Measurements from ENCODE around the gene PIEZO2. TPM values are rescaled to one million over a fixed set of nuclear protein-coding genes. Genes with fewer than 3 reads are reported as not detected.

PIEZO2 gene
- total and polyA plus RNA-seq, 11 donors: 0.04 to 4.9 (median 0.20) TPM; not detected in 2

DNA sequence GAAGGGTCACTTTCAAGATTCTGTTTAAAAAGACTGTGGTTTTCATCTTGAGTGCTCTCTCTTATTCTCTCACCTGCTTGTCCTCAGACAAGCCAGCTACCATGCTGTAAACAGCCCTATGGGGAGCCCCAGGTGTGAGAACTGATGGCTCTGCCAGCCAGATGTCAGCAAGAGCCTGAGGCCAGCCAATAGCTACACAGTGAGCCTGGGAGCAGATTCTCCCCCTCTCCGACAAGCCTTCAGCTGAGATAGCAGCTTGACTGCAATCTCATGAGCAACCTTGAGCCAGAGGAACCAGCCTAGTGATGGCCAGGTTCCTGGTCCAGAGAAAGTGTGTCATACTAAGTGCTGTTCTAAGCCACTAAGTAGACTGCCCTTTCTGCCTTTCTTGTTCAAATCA is 351.5 kb downstream of the PIEZO2 start:
- Histone ChIP-seq H3K4me1 (peaks cover 0 to 16% (median 0%) of the 10 kb centered on the region in 12 donors), H3K36me3 (no peaks in the 10 kb centered on the region), H3K9me3 (no peaks in the 10 kb centered on the region), H3K4me3 (no peak overlapping the region), H3K27ac (no peak overlapping the region), H3K27me3 (no peaks in the 10 kb centered on the region)
- TF ChIP-seq POLR2A (IDR thresholded peaks at IDR 0.05): no peak
- TF ChIP-seq, protein P1, sequence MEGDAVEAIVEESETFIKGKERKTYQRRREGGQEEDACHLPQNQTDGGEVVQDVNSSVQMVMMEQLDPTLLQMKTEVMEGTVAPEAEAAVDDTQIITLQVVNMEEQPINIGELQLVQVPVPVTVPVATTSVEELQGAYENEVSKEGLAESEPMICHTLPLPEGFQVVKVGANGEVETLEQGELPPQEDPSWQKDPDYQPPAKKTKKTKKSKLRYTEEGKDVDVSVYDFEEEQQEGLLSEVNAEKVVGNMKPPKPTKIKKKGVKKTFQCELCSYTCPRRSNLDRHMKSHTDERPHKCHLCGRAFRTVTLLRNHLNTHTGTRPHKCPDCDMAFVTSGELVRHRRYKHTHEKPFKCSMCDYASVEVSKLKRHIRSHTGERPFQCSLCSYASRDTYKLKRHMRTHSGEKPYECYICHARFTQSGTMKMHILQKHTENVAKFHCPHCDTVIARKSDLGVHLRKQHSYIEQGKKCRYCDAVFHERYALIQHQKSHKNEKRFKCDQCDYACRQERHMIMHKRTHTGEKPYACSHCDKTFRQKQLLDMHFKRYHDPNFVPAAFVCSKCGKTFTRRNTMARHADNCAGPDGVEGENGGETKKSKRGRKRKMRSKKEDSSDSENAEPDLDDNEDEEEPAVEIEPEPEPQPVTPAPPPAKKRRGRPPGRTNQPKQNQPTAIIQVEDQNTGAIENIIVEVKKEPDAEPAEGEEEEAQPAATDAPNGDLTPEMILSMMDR (IDR thresholded peaks at IDR 0.05): no peak
- intact Hi-C loops (cut with DNase I): no loop called here
- ATAC-seq (peak; percentile 20 to 53 (median 48)), DNase-seq (peak in 1 of 5 donors; percentile 31)
- WGBS, 4 donors: 50 to 70% (median 52%) methylated on average over 1 of the region's 1 CpG; no CpG with 5 or more reads in 1 of the 4 donors

DNA sequence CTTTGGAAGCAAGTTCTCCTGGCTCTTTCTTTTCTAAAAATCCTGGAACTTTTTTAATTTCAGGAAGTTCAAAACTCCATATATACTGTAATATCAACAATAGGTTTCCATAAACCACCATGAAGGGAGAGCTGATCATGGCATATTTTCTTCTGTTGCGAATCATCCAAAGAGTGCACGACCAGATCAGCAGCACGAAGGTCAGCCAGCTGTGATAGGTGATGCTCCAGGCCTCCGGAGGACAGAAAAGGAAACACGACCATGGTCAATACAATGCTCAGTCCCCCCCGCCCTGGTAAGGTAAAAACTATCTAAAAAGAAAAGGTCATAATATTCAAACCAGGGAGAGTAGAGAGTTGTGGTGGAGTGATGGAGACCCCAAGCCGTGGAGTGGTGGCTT is 354.6 kb downstream of the PIEZO2 start:
- DNase-seq: no peak

DNA sequence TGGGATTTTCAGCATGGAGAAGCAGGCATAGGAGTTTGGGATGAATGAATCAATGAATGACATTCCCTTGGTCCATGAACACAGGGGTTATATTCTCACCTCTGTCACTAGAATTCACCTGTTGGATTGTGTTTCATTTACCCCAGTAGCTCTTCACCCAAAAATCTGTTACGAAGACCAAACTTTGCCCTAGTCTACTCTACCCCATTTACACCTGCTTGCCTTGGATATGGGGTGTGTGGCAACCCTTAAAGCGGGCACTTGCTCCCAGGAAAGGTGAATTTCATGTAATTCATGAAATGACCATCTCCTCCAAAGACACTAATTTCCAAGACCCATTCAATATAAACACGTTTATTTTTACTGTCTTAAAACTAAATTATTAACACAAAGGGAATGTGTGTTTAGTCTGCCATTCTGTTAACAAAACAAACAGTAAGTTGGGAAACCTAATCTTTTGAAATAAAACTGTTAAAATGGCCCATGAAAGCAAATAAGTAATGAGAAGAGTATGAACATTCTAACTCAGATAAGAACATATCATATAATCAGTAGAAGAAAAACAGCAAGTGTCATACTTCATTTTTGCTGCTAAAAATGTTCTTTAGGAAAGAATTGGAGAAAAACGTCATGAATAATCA is 355.5 kb downstream of the PIEZO2 start:
- Histone ChIP-seq H3K4me1 (peaks cover 0 to 9% (median 0%) of the 10 kb centered on the region in 12 donors), H3K36me3 (no peaks in the 10 kb centered on the region), H3K27ac (no peak overlapping the region), H3K9me3 (no peaks in the 10 kb centered on the region), H3K27me3 (no peaks in the 10 kb centered on the region), H3K4me3 (no peak overlapping the region)
- 65 to 89% (median 72%) methylated on average over 4 of the region's 4 CpGs for WGBS, 4 donors
- no peak for DNase-seq
- TF ChIP-seq, protein P1 (IDR thresholded peaks at IDR 0.05): no peak
- no peak for TF ChIP-seq POLR2A (IDR thresholded peaks at IDR 0.05)
- ATAC-seq: no peak
- intact Hi-C loops (cut with DNase I): no loop called here

More for the DNA sequence above, 354.6 kb downstream of the PIEZO2 start:
- H3K27me3 ChIP-seq: no peaks in the 10 kb centered on the region
- intact Hi-C loops (cut with DNase I): no loop called here
- no peak overlapping the region for H3K27ac ChIP-seq
- H3K9me3 ChIP-seq: no peaks in the 10 kb centered on the region
- H3K4me3 ChIP-seq: no peak overlapping the region
- WGBS, 4 donors: 62 to 76% (median 71%) methylated on average over 7 of the region's 7 CpGs
- no peak for ATAC-seq
- no peak for TF ChIP-seq POLR2A (IDR thresholded peaks at IDR 0.05)
- TF ChIP-seq, protein P1 (IDR thresholded peaks at IDR 0.05): no peak
- H3K36me3 ChIP-seq: no peaks in the 10 kb centered on the region
- peaks cover 0 to 16% (median 0%) of the 10 kb centered on the region in 12 donors for H3K4me1 ChIP-seq

DNA sequence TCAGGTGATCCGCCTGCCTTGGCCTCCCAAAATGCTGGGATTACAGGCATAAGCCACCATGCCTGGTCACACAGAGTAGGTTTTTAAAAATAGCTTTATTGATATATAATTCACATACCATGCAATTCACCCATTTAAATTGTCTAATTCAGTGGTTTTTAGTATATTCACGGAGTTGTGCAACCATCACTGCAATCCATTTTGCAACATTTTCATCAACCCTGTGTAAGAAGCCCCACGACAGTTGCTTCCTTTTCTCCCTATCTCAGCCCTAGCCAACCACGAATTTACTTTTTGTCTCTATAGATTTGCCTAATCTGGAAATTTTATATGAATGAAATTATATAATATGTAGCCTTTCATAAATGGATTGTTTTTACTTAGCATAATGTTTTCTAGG is 357.2 kb downstream of the PIEZO2 start:
- no peak for ATAC-seq
- no peaks in the 10 kb centered on the region for H3K27me3 ChIP-seq
- H3K27ac ChIP-seq: no peak overlapping the region
- peaks cover 0 to 6% (median 0%) of the 10 kb centered on the region in 12 donors for H3K4me1 ChIP-seq
- 84 to 91% (median 85%) methylated on average over 4 of the region's 4 CpGs for WGBS, 4 donors
- no peak overlapping the region for H3K4me3 ChIP-seq
- H3K36me3 ChIP-seq: no peaks in the 10 kb centered on the region
- no peaks in the 10 kb centered on the region for H3K9me3 ChIP-seq
- no peak for DNase-seq
- intact Hi-C loops (cut with DNase I): no loop called here
- TF ChIP-seq, protein P1 (IDR thresholded peaks at IDR 0.05): no peak
- TF ChIP-seq POLR2A (IDR thresholded peaks at IDR 0.05): no peak

Measured in heart left ventricle (tissue), 16 donors.